Activated T-helper 1 cell treated with anti-CD3 and anti-CD28 coated beads, Interleukin-12 subunit alpha, Interleukin-12 subunit beta, Interleukin-2, Interleukin-4 antibody, amounts not matched to agents 30 ng/mL and 10 ng/mL and 1 ng/mL, durations not matched to agents 14 hours and 24 hours and 36 hours (primary cell): ENCODE data around the gene AGRN. TPM values are rescaled to one million over a fixed set of nuclear protein-coding genes. Genes with fewer than 3 reads are reported as not detected.
A peak's percentile ranks its signal among the peaks of the same experiment; 100 is the strongest.
"Not testable (repeated sequence)": the region's sequence is repeated elsewhere in the genome, so short reads cannot be mapped to it uniquely, and the experiment has no call there.

Source experiments
- DNase-seq: peaks from one replicate; pipeline ENCODE4 v3.0.0; 2021; ENCODE audit warnings: low spot score
- H3K27ac Mint-ChIP-seq: one replicate; pipeline ENCODE4 v1.8.0; 2021; ENCODE audit warnings: mild to moderate bottlenecking, mixed read lengths
- H3K27me3 Mint-ChIP-seq: one replicate; pipeline ENCODE4 v1.8.0; 2022; ENCODE audit warnings: mild to moderate bottlenecking, moderate library complexity, mixed read lengths; ENCODE audit not compliant: insufficient read depth
- H3K36me3 Mint-ChIP-seq: one replicate; pipeline ENCODE4 v1.8.0; 2021; ENCODE audit warnings: low read depth, mixed read lengths
- H3K4me1 Mint-ChIP-seq: one replicate; pipeline ENCODE4 v1.8.0; 2021; ENCODE audit warnings: low read depth, mixed read lengths
- H3K4me3 Mint-ChIP-seq: one replicate; pipeline ENCODE4 v1.8.0; 2021; ENCODE audit warnings: mild to moderate bottlenecking, moderate library complexity, mixed read lengths
- H3K9me3 Mint-ChIP-seq: one replicate; pipeline ENCODE4 v1.8.0; 2021; ENCODE audit warnings: mixed read lengths
- intact Hi-C: fragments of 100-400 bp; cut with micrococcal nuclease; formaldehyde crosslinking; loops from one replicate; pipeline ENCODE4 v1.15.1; 2024
- total RNA-seq: library from RNA; stranded (reverse); gene quantifications from 2 replicates; pipeline ENCODE4 v1.2.3, GENCODE V29; 2022

AGRN gene
- total RNA-seq, 1 donor from 2014 or later, result 30.3 TPM

DNA sequence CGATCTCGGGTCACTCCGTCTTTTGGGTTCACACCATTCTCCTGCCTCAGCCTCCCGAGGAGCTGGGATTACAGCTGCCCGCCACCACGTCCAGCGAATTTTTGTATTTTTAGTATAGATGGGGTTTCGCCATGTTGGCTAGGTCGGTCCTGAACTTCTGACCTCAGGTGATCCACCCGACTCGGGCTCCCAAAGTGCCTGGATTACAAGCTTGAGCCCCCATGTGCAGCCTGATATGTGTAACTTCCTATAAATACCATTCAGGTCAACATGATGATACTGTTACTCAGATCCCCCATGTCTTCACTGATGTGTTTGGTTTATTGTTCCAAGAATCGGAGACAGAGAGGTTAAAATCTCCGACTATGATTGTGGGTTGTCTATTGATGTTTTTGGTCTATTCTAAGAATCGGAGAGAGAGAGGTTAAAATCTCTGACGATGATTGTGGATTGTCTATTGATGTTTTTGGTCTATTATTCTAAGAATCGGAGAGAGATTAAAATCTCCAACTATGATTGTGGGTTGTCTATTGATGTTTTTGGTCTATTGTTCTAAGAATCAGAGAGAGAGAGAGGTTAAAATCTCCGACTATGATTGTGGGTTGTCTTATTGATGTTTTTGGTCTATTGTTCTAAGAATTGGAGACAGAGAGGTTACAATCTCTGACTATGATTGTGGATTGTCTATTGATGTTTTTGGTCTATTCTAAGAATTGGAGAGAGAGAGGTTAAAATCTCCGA is 78.9 kb downstream of the AGRN start:
- no peak for DNase-seq
- Mint-ChIP-seq H3K4me3 (no peak overlapping the region), H3K9me3 (peaks cover 21% of the 10 kb centered on the region), H3K36me3 (peaks cover 20% of the 10 kb centered on the region), H3K27ac (peak overlapping the region; percentile 74), H3K4me1 (peaks cover 26% of the 10 kb centered on the region), H3K27me3 (peaks cover 9% of the 10 kb centered on the region)
- intact Hi-C loops, result loop anchor here (2.0 to 10.0 kb wide), 3 partner anchors 37 to 174 kb away; partner anchors contain the start of gene SAMD11

DNA sequence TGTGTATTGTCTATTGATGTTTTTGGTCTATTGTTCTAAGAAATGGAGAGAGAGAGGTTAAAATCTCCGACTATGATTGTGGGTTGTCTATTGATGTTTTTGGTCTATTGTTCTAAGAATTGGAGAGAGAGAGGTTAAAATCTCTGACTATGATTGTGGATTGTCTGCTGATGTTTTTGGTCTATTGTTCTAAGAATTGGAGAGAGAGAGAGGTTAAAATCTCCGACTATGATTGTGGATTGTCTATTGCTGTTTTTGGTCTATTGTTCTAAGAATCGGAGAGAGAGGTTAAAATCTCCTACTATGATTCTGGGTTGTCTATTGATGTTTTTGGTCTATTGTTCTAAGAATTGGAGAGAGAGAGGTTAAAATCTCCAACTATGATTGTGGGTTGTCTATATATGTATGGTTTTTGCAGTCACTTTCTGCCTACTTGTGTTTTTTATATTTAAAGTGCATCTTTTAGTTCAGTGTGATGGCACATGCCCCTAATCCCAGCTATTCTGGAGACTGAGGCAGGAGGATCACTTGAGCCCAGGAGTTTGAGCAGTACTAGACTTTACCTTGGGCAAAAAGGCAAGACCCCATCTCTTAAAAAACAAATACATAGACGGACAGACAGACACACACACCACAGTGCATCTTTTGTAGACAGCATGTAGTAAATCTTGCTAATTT is 79.7 kb downstream of the AGRN start:
- Mint-ChIP-seq H3K36me3 (peaks cover 20% of the 10 kb centered on the region), H3K27me3 (peaks cover 9% of the 10 kb centered on the region), H3K9me3 (peaks cover 21% of the 10 kb centered on the region), H3K4me1 (peaks cover 26% of the 10 kb centered on the region), H3K4me3 (no peak overlapping the region), H3K27ac (peak overlapping the region; percentile 74)
- intact Hi-C loops, result loop anchor here (2.0 to 10.0 kb wide), 3 partner anchors 37 to 175 kb away; partner anchors contain the start of gene SAMD11
- no peak for DNase-seq

DNA sequence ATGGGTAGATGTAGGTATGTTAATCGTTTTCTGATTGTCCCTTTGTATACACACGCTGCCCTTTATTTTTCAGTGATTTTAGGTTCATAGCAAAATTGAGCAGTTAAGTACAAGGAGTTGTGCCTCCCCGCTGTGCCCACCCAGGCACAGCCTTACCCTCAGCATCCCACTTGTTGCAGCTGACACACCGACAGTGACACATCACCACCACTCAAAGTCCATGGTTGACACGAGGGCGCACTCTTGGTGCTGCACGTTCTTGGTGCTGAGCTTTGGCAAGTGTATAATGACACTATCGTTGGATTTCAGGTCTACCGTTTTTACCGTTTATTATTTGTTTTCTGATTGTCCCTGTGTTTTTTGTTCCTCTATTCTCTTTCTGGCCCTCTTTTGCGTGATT is 80.4 kb downstream of the AGRN start:
- Mint-ChIP-seq H3K27ac (no peak overlapping the region), H3K4me1 (peaks cover 26% of the 10 kb centered on the region)

DNA sequence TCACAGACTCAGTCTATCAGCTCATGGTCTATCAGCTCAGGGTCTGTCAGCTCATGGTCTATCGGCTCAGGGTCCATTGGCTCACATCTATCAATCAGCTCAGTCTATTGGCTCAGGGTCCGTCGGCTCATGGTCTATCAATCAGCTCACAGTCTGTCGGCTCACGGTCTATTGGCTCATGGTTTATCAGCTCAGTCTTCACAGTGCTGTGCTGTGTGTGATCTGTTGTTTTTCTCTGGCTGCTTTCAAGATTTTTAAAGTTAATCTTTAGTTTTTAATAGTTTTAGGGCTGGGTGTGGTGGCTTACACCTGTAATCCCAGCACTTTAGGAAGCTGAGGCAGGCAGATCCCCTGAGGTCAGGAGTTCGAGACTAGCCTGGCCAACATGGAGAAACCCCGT is 81.6 kb downstream of the AGRN start:
- DNase-seq, result no peak
- intact Hi-C loops, result no loop called here
- no peak overlapping the region for H3K27ac Mint-ChIP-seq
- peaks cover 9% of the 10 kb centered on the region for H3K27me3 Mint-ChIP-seq
- H3K9me3 Mint-ChIP-seq, result peaks cover 21% of the 10 kb centered on the region
- no peak overlapping the region for H3K4me3 Mint-ChIP-seq
- peaks cover 26% of the 10 kb centered on the region for H3K4me1 Mint-ChIP-seq
- peaks cover 20% of the 10 kb centered on the region for H3K36me3 Mint-ChIP-seq

More for the DNA sequence above, 80.4 kb downstream of the AGRN start:
- Mint-ChIP-seq H3K36me3 (peaks cover 20% of the 10 kb centered on the region), H3K9me3 (peaks cover 21% of the 10 kb centered on the region), H3K4me3 (no peak overlapping the region), H3K27me3 (peaks cover 9% of the 10 kb centered on the region)
- no peak for DNase-seq
- intact Hi-C loops, result no loop called here

DNA sequence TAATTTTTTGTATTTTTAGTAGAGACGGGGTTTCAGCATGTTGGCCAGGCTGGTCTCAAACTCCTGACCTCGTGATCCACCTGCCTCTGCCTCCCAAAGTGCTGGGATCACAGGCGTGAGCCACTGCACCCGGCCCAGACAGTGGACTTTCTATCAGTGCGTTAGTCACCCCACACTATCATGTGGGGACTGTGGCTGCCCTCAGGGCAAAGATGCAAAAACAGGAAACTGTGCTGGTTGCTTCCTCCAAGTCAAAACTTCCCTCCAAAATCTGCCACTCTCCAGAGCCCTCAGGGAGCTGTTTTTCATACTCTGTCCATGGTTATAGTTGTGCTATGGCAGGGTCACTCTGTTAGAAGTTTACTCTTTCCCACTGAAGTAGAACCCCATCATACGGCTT is 84.2 kb downstream of the AGRN start:
- peaks cover 23% of the 10 kb centered on the region for H3K4me1 Mint-ChIP-seq
- peak overlapping the region; percentile 30 for H3K27ac Mint-ChIP-seq
- intact Hi-C loops, H3K27me3 Mint-ChIP-seq, DNase-seq, H3K4me3 Mint-ChIP-seq: not testable (repeated sequence)
- peaks cover 14% of the 10 kb centered on the region for H3K9me3 Mint-ChIP-seq
- H3K36me3 Mint-ChIP-seq, result peaks cover 14% of the 10 kb centered on the region

Other genes starting within 250 kb of the AGRN start
- gene SAMD11, start 96.2 kb upstream of the AGRN start, total RNA-seq, result not detected in 2 replicates
- gene NOC2L, start 60.9 kb upstream of the AGRN start, total RNA-seq, result 180 TPM in 2 replicates
- 47.3 and 49.7 TPM in 2 replicates for gene KLHL17, start 59.5 kb upstream of the AGRN start, total RNA-seq
- 1.7 and 1.8 TPM in 2 replicates for gene PLEKHN1, start 53.6 kb upstream of the AGRN start, total RNA-seq
- gene PERM1, start 38.0 kb upstream of the AGRN start, total RNA-seq, result not detected in 2 replicates
- 1.8 and 2.9 TPM in 2 replicates for gene HES4, start 20.0 kb upstream of the AGRN start, total RNA-seq
- 52.9 and 53.7 TPM in 2 replicates for gene ISG15, start 6.6 kb upstream of the AGRN start, total RNA-seq
- gene RNF223, start 54.2 kb downstream of the AGRN start, total RNA-seq, result 0.10 TPM in 1 of 2 replicates, not detected in the other
- 30.0 and 30.3 TPM in 2 replicates for gene C1orf159, start 96.0 kb downstream of the AGRN start, total RNA-seq
- gene TTLL10, start 153.8 kb downstream of the AGRN start, total RNA-seq, result 0.10 and 0.15 TPM in 2 replicates
- gene TNFRSF18, start 186.5 kb downstream of the AGRN start, total RNA-seq, result 350 and 356 TPM in 2 replicates
- 788 and 811 TPM in 2 replicates for gene TNFRSF4, start 194.0 kb downstream of the AGRN start, total RNA-seq
- 202 TPM in 2 replicates for gene SDF4, start 211.9 kb downstream of the AGRN start, total RNA-seq
- 45.9 and 46.3 TPM in 2 replicates for gene B3GALT6, start 212.1 kb downstream of the AGRN start, total RNA-seq
- 2.2 and 4.1 TPM in 2 replicates for gene C1QTNF12, start 226.6 kb downstream of the AGRN start, total RNA-seq